NB4 (cell line): Measurements from ENCODE around the gene VWA3B.

Source experiments
- MAX ChIP-seq: IDR thresholded peaks from 2 replicates; pipeline ENCODE4 v1.6.1; 2011; ENCODE audit warnings: low read depth, low read length
- POLR2A ChIP-seq: IDR thresholded peaks from 2 replicates; pipeline ENCODE4 v1.6.1; 2011; ENCODE audit warnings: mild to moderate bottlenecking; ENCODE audit not compliant: insufficient read length; ENCODE audit errors: extremely low read depth

GRCh38 chr2:98346311-98347236 is 259.6 kb downstream of the VWA3B start, which contains the start of gene CNGA3:
- TF ChIP-seq POLR2A (no peak), MAX (no peak)
